ENCODE results near the gene THSD4.

DNA sequence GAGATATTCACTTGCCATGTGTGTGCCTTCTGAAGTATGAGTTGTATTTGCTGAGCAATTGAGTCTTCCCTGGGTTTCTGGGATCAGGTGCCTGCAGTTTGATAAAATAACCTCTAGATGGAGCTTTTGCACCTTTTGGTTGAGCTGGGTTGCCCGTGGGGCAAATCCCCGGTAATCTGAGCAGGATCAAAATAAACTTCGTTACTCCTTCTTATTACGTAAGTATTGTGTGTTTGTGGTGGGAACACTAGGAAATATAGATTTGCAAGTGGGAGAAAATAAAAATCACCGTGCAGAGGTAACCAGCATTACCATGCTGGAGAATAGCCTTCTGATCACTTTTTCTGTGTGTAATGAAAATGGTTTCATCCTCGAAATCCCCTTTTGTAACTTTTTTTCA is 417.7 kb downstream of the THSD4 start:
- TF ChIP-seq POLR2AphosphoS5 (IDR thresholded peaks at IDR 0.05), result no peak
- peak; percentile 34 for TF ChIP-seq CTCF (IDR thresholded peaks at IDR 0.05; ENCODE audit: poor library complexity, severe bottlenecking)
- no peak for TF ChIP-seq EZH2 (IDR thresholded peaks at IDR 0.05; ENCODE audit: borderline replicate concordance, insufficient read depth, low read length, poor library complexity, severe bottlenecking)
- no peak for TF ChIP-seq REST (IDR thresholded peaks at IDR 0.05; ENCODE audit: borderline replicate concordance)
- TF ChIP-seq EP300 (conservative IDR thresholded peaks at IDR 0.05; ENCODE audit: poor library complexity, severe bottlenecking), result no peak
- peak; percentile 13 for TF ChIP-seq RAD21 (conservative IDR thresholded peaks at IDR 0.05)
- TF ChIP-seq TAF1 (IDR thresholded peaks at IDR 0.05; ENCODE audit: low read depth), result no peak
- no peak for TF ChIP-seq SMC3 (conservative IDR thresholded peaks at IDR 0.05; ENCODE audit: poor library complexity)
- TF ChIP-seq MXI1 (conservative IDR thresholded peaks at IDR 0.05; ENCODE audit: poor library complexity, severe bottlenecking), result no peak

Measured in neural cell (in vitro differentiated cells).